Right atrium auricular region (tissue), 2 donors: ENCODE data around the gene C19orf81. TPM values are rescaled to one million over a fixed set of nuclear protein-coding genes. Genes with fewer than 3 reads are reported as not detected.

ENCODE experiments used
- DNase-seq: peaks from one replicate; pipeline ENCODE4 v3.0.0-alpha.2; 2019; ENCODE audit warnings: low spot score
- H3K27ac ChIP-seq, 2 donors: fragments of 200-600 bp; sonication (generic); 1 replicate in 1 of 2; 2 replicates in 1 of 2; pipeline ENCODE4 v1.5.1; 2016 to 2019
- H3K27me3 ChIP-seq, 2 donors: fragments of 200-600 bp; sonication (generic); one replicate each; pipeline versions ENCODE4 v1.5.1 to v1.6.0; 2017 to 2019
- H3K36me3 ChIP-seq: fragments of 200-600 bp; sonication (generic); one replicate; pipeline ENCODE4 v1.5.1; 2016
- H3K4me1 ChIP-seq, 2 donors: fragments of 200-600 bp; sonication (generic); one replicate each; pipeline versions ENCODE4 v1.5.1 to v1.6.0; 2017 to 2019
- H3K4me3 ChIP-seq, 2 donors: fragments of 200-600 bp; sonication (generic); 1 replicate in 1 of 2; 2 replicates in 1 of 2; pipeline ENCODE4 v1.5.1; 2017 to 2019; ENCODE audit warnings: mild to moderate bottlenecking in 1 of 2, moderate library complexity in 1 of 2
- H3K9me3 ChIP-seq, 2 donors: fragments of 200-600 bp; sonication (generic); one replicate each; pipeline ENCODE4 v1.5.1; 2019
- total RNA-seq, 2 donors: library from RNA; depleted of rRNA; stranded (reverse); fragments of >200 nt; gene quantifications; one replicate each; pipeline ENCODE4 v1.1.0, GENCODE V29; 2016
- TF ChIP-seq, protein P1 (sequence below), 2 donors: fragments of 200-600 bp; sonication (generic); IDR thresholded peaks; one replicate each; pipeline ENCODE4 v1.5.1; 2019; ENCODE audit warnings: antibody characterized with exemption in 2 of 2

C19orf81 gene
- total RNA-seq, 2 donors from 2014 or later: 4.6 TPM; not detected in 1

GRCh38 chr19:50661766-50662650 lies 12.8 kb downstream of the C19orf81 start:
- Histone ChIP-seq H3K4me1 (peaks cover 0 to 21% of the 10 kb centered on the region in 2 donors), H3K27me3 (peaks cover 17 to 20% of the 10 kb centered on the region in 2 donors), H3K4me3 (no peak overlapping the region), H3K27ac (no peak overlapping the region), H3K9me3 (no peaks in the 10 kb centered on the region), H3K36me3 (no peaks in the 10 kb centered on the region)
- no peak for DNase-seq
- TF ChIP-seq, protein P1, sequence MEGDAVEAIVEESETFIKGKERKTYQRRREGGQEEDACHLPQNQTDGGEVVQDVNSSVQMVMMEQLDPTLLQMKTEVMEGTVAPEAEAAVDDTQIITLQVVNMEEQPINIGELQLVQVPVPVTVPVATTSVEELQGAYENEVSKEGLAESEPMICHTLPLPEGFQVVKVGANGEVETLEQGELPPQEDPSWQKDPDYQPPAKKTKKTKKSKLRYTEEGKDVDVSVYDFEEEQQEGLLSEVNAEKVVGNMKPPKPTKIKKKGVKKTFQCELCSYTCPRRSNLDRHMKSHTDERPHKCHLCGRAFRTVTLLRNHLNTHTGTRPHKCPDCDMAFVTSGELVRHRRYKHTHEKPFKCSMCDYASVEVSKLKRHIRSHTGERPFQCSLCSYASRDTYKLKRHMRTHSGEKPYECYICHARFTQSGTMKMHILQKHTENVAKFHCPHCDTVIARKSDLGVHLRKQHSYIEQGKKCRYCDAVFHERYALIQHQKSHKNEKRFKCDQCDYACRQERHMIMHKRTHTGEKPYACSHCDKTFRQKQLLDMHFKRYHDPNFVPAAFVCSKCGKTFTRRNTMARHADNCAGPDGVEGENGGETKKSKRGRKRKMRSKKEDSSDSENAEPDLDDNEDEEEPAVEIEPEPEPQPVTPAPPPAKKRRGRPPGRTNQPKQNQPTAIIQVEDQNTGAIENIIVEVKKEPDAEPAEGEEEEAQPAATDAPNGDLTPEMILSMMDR (IDR thresholded peaks at IDR 0.05): no peak

GRCh38 chr19:50662651-50663481 lies 13.6 kb downstream of the C19orf81 start:
- no peaks in the 10 kb centered on the region for H3K36me3 ChIP-seq
- no peak for DNase-seq
- no peak overlapping the region for H3K4me3 ChIP-seq
- H3K4me1 ChIP-seq: peaks cover 0 to 25% of the 10 kb centered on the region in 2 donors
- TF ChIP-seq, protein P1 (IDR thresholded peaks at IDR 0.05): no peak
- no peak overlapping the region for H3K27ac ChIP-seq
- H3K9me3 ChIP-seq: no peaks in the 10 kb centered on the region
- peaks cover 17 to 29% of the 10 kb centered on the region in 2 donors for H3K27me3 ChIP-seq

GRCh38 chr19:50663482-50663790 lies 14.2 kb downstream of the C19orf81 start:
- Histone ChIP-seq H3K9me3 (no peaks in the 10 kb centered on the region), H3K27me3 (peaks cover 14 to 35% of the 10 kb centered on the region in 2 donors), H3K4me3 (no peak overlapping the region), H3K27ac (no peak overlapping the region), H3K4me1 (peaks cover 0 to 21% of the 10 kb centered on the region in 2 donors), H3K36me3 (no peaks in the 10 kb centered on the region)
- no peak for DNase-seq
- TF ChIP-seq, protein P1 (IDR thresholded peaks at IDR 0.05): no peak

GRCh38 chr19:50664204-50664603 lies 15.0 kb downstream of the C19orf81 start:
- no peaks in the 10 kb centered on the region for H3K36me3 ChIP-seq
- no peak for DNase-seq
- H3K9me3 ChIP-seq: no peaks in the 10 kb centered on the region
- H3K4me3 ChIP-seq: no peak overlapping the region
- peaks cover 15 to 36% of the 10 kb centered on the region in 2 donors for H3K27me3 ChIP-seq
- TF ChIP-seq, protein P1 (IDR thresholded peaks at IDR 0.05): no peak
- no peak overlapping the region for H3K27ac ChIP-seq
- peaks cover 0 to 13% of the 10 kb centered on the region in 2 donors for H3K4me1 ChIP-seq

DNA sequence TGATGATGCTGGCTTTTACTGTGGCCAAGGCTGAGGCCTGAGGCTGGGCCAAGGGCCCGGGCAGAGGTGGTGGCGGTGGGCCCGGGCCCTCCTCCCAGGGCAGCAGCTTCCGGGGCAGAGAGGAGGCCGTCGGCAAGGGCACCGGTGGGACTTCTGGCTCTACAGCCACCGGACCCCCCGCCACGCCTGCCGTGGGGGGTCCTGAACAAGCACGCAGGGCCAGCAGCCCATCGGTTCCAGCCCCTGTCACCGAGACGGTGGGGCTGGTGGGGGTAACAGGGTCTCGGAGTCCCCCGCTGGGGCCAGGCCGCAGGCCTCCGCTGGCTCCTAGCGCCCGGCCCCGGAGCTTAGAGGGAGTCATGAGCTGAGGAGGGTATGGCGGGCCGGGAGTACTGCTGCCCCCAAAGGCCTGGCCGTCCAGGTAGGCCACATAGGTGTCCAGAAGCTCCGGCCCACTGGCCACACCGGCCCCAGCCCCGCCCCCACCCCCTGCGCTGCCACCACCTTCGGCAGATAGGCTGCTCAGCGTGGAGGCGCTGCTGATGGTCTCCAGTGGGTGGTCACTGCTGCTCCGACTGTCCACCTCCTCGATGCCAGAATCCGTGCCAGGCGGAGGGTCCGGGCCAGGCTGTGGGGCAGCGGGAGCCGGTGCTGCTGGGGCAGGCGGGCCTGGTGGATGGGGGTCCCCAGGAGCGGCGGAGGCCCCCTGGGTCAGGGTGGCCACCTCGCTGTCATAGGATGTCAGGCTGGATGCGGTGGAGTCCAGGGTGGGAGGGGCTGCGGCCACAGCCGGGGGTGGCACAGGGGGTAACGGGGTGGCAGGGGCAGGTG lies 17.3 kb downstream of the C19orf81 start:
- H3K27me3 ChIP-seq: peaks cover 10 to 43% of the 10 kb centered on the region in 2 donors
- TF ChIP-seq, protein P1 (IDR thresholded peaks at IDR 0.05): no peak
- no peak overlapping the region for H3K27ac ChIP-seq
- no peak for DNase-seq
- H3K4me3 ChIP-seq: no peak overlapping the region
- no peaks in the 10 kb centered on the region for H3K36me3 ChIP-seq
- H3K4me1 ChIP-seq: peaks cover 0 to 11% of the 10 kb centered on the region in 2 donors
- H3K9me3 ChIP-seq: no peaks in the 10 kb centered on the region
